PC-9 (cell line): ENCODE results near the gene LAMB4.

Source experiments
- CTCF ChIP-seq: fragments of 200-600 bp; sonication (generic); conservative IDR thresholded peaks from 2 replicates; pipeline ENCODE4 v1.6.1; 2017; ENCODE audit warnings: mixed run types, antibody characterized with exemption, mild to moderate bottlenecking, moderate library complexity
- EZH2 ChIP-seq: fragments of 200-600 bp; sonication (generic); IDR thresholded peaks from 2 replicates; pipeline ENCODE4 v1.8.0; 2017; ENCODE audit warnings: antibody characterized with exemption, low read depth

- no peak for TF ChIP-seq CTCF
- TF ChIP-seq EZH2 = no peak
These were observed 62.3 kb downstream of the LAMB4 start for GRCh38 chr7:108067844-108068243.
